Transverse colon (tissue), 3 donors: ENCODE results near the gene HDAC4.

Experiments used
- EP300 ChIP-seq: sonication (generic); formaldehyde crosslinking; IDR thresholded peaks from one replicate; pipeline ENCODE4 v1.6.1; 2017; ENCODE audit warnings: antibody characterized with exemption, low read depth
- POLR2A ChIP-seq: fragments of 450-650 bp; IDR thresholded peaks from one replicate; pipeline ENCODE4 v1.6.1; 2016; ENCODE audit warnings: antibody characterized with exemption, mild to moderate bottlenecking, moderate library complexity
- TF ChIP-seq, protein P1 (sequence below), 5 experiments: fragments of 200-600 bp in 3 of 5; fragments of 450-650 bp in 2 of 5; sonication (generic) in 3 of 5; IDR thresholded peaks; 1 replicate in 2 of 5; 2 replicates in 3 of 5; pipeline ENCODE4 v1.5.1; 2016 to 2017; ENCODE audit warnings: antibody characterized with exemption in 5 of 5, inconsistent platforms in 3 of 5, mild to moderate bottlenecking in 2 of 5, moderate library complexity in 1 of 5

DNA sequence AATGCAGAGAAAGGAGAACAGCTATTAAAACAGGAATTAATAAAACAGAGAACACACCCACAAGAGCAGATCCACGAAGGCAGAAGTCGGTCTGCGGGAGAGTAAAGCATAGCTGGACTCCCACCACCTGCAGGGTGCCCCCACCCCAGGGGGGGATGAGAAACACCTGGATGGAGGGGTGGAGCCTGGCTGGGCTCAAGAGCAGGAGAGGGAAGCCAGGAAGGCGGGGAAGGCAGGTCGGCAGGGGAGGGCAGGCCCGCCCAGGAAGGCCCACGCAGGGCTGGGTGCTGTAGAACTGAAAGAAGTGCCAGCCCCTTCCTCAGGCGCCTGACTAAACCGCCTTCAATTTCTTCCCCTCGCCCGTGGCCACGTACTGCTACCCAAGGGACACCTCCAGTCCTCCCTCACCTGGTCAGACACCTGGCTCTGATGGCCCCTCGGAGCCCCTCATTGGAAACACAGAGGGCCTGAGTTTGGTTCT lies 175.4 kb downstream of the HDAC4 start:
- TF ChIP-seq, protein P1, sequence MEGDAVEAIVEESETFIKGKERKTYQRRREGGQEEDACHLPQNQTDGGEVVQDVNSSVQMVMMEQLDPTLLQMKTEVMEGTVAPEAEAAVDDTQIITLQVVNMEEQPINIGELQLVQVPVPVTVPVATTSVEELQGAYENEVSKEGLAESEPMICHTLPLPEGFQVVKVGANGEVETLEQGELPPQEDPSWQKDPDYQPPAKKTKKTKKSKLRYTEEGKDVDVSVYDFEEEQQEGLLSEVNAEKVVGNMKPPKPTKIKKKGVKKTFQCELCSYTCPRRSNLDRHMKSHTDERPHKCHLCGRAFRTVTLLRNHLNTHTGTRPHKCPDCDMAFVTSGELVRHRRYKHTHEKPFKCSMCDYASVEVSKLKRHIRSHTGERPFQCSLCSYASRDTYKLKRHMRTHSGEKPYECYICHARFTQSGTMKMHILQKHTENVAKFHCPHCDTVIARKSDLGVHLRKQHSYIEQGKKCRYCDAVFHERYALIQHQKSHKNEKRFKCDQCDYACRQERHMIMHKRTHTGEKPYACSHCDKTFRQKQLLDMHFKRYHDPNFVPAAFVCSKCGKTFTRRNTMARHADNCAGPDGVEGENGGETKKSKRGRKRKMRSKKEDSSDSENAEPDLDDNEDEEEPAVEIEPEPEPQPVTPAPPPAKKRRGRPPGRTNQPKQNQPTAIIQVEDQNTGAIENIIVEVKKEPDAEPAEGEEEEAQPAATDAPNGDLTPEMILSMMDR (IDR thresholded peaks at IDR 0.05): no peak
- TF ChIP-seq POLR2A (no peak), EP300 (no peak)
